Ishikawa (cell line): Measurements from ENCODE around the gene JARID2.

Experiments used
- CEBPB ChIP-seq: IDR thresholded peaks from 2 replicates; pipeline ENCODE4 v1.6.1; 2012
- CREB1 ChIP-seq: IDR thresholded peaks from 2 replicates; pipeline ENCODE4 v1.6.1; 2012; ENCODE audit warnings: low read depth
- EGR1 ChIP-seq: IDR thresholded peaks from 2 replicates; pipeline ENCODE4 v1.6.1; 2012
- EP300 ChIP-seq: IDR thresholded peaks from 2 replicates; pipeline ENCODE4 v1.6.1; 2012; ENCODE audit warnings: borderline replicate concordance
- FOXM1 ChIP-seq: IDR thresholded peaks from 2 replicates; pipeline ENCODE4 v1.6.1; 2012; ENCODE audit warnings: low read depth, borderline replicate concordance
- NFIC ChIP-seq: IDR thresholded peaks from 2 replicates; pipeline ENCODE4 v1.6.1; 2012
- RAD21 ChIP-seq: IDR thresholded peaks from 2 replicates; pipeline ENCODE4 v1.6.1; 2012; ENCODE audit warnings: low read depth
- TAF1 ChIP-seq: IDR thresholded peaks from 2 replicates; pipeline ENCODE4 v1.6.1; 2012; ENCODE audit warnings: low read depth, mild to moderate bottlenecking
- TCF12 ChIP-seq: IDR thresholded peaks from 2 replicates; pipeline ENCODE4 v1.6.1; 2012; ENCODE audit warnings: low read depth
- TEAD4 ChIP-seq: IDR thresholded peaks from 2 replicates; pipeline ENCODE4 v1.6.1; 2012
- YY1 ChIP-seq: IDR thresholded peaks from 2 replicates; pipeline ENCODE4 v1.6.1; 2012; ENCODE audit warnings: low read depth
- ZBTB7A ChIP-seq: IDR thresholded peaks from 2 replicates; pipeline ENCODE4 v1.6.1; 2012; ENCODE audit warnings: low read depth
- TF ChIP-seq, protein P1 (sequence below): IDR thresholded peaks from 2 replicates; pipeline ENCODE4 v1.6.1; 2012; ENCODE audit warnings: low read depth, mild to moderate bottlenecking
- TF ChIP-seq, protein P2 (sequence below): IDR thresholded peaks from 2 replicates; pipeline ENCODE4 v1.6.1; 2012
- TF ChIP-seq, protein P3 (sequence below): IDR thresholded peaks from 2 replicates; pipeline ENCODE4 v1.6.1; 2012

The JARID2 gene

DNA sequence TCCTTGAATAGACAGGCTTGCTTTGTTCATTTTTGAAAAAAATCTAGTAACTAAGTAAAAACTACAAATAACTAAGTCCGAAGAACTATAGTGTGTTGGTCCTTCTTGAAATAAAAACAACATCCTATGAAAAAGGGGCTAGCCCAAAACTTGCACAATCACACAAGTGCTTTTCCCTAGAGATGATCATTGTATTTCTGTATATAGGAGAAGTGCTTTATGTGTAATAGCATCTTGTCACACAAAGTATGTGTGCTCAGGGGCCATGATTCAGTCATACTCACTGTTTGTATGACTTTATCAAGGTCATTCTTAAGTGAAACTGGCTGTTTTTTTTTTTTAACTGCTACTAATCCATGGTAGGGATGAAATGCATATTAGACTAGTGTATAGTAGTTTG is 237.2 kb downstream of the JARID2 start:
- TF ChIP-seq, protein P1, sequence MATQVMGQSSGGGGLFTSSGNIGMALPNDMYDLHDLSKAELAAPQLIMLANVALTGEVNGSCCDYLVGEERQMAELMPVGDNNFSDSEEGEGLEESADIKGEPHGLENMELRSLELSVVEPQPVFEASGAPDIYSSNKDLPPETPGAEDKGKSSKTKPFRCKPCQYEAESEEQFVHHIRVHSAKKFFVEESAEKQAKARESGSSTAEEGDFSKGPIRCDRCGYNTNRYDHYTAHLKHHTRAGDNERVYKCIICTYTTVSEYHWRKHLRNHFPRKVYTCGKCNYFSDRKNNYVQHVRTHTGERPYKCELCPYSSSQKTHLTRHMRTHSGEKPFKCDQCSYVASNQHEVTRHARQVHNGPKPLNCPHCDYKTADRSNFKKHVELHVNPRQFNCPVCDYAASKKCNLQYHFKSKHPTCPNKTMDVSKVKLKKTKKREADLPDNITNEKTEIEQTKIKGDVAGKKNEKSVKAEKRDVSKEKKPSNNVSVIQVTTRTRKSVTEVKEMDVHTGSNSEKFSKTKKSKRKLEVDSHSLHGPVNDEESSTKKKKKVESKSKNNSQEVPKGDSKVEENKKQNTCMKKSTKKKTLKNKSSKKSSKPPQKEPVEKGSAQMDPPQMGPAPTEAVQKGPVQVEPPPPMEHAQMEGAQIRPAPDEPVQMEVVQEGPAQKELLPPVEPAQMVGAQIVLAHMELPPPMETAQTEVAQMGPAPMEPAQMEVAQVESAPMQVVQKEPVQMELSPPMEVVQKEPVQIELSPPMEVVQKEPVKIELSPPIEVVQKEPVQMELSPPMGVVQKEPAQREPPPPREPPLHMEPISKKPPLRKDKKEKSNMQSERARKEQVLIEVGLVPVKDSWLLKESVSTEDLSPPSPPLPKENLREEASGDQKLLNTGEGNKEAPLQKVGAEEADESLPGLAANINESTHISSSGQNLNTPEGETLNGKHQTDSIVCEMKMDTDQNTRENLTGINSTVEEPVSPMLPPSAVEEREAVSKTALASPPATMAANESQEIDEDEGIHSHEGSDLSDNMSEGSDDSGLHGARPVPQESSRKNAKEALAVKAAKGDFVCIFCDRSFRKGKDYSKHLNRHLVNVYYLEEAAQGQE, result no peak
- TF ChIP-seq, protein P2, sequence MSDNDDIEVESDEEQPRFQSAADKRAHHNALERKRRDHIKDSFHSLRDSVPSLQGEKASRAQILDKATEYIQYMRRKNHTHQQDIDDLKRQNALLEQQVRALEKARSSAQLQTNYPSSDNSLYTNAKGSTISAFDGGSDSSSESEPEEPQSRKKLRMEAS, result no peak
- no peak for TF ChIP-seq EP300
- TF ChIP-seq CREB1, result no peak
- TF ChIP-seq TCF12, result no peak
- TF ChIP-seq RAD21, result no peak
- TF ChIP-seq TAF1, result no peak

DNA sequence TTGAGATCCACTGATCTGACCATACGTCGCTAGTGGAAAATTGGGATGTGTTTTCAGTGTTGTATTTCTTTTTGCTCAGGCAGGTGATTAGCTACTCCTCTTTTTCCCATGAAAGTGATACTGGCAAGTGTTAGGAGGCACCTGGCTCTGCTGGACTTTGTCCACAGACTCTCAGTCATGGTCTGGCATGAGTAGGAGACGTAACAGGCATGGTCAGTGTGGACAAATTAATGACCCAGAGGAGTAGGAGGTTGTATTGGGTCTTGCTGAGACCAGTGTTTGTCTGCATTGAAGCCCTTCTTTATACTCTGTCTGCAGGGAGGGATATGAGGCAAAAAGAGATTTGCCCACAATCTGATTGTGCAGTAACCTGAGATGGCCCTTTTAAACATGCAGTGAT is 238.3 kb downstream of the JARID2 start:
- TF ChIP-seq CEBPB, result no peak
- TF ChIP-seq YY1, result no peak
- no peak for TF ChIP-seq EGR1
- no peak for TF ChIP-seq TCF12
- TF ChIP-seq EP300, result no peak
- TF ChIP-seq, protein P1, result no peak
- TF ChIP-seq, protein P3, sequence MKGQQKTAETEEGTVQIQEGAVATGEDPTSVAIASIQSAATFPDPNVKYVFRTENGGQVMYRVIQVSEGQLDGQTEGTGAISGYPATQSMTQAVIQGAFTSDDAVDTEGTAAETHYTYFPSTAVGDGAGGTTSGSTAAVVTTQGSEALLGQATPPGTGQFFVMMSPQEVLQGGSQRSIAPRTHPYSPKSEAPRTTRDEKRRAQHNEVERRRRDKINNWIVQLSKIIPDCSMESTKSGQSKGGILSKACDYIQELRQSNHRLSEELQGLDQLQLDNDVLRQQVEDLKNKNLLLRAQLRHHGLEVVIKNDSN, result no peak
- TF ChIP-seq, protein P2, result no peak
- TF ChIP-seq TAF1, result no peak
- no peak for TF ChIP-seq NFIC
- no peak for TF ChIP-seq CREB1
- TF ChIP-seq RAD21, result no peak
- TF ChIP-seq FOXM1, result no peak
- no peak for TF ChIP-seq TEAD4

DNA sequence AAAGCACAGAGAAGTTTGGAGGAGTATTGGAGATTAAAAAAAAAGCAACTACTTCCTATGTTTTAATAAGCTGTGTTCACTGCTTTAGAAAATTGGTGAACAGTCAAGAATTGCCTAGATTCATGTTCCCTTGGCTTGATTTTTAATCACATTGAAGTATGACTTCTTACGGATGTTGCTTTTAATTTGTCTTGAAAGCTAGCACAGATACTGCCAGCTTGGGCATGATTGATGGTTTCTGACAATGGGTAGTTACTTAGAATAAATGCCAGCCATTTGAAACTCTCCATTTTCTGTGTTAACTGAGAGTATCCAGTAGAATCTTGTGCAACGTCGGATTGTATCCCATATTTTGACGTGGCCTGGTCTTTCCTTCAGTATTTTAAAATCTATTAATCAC is 239.0 kb downstream of the JARID2 start:
- TF ChIP-seq CEBPB, result no peak

DNA sequence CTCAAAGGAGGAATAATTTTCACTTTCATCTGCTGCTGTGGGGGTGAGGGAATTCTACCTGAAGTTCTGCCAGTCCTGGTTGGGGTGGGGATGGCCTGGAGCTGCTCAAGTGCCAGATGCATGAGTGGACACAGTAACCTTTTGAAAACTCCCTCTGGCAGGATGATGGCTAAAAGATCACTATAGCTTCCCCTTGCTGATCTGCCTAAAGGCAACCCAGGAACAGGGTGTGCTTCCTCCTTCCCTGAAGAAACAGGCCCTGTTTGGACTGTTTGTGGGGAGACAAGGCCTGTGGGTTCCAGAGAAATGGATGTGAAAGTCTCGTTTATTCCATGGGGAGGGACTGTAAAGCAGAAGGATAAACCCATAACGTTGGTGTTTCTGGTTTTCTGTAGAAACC is 240.1 kb downstream of the JARID2 start:
- TF ChIP-seq TEAD4 (no peak), CEBPB (no peak), TCF12 (no peak), TAF1 (no peak)
- TF ChIP-seq, protein P2, result no peak

DNA sequence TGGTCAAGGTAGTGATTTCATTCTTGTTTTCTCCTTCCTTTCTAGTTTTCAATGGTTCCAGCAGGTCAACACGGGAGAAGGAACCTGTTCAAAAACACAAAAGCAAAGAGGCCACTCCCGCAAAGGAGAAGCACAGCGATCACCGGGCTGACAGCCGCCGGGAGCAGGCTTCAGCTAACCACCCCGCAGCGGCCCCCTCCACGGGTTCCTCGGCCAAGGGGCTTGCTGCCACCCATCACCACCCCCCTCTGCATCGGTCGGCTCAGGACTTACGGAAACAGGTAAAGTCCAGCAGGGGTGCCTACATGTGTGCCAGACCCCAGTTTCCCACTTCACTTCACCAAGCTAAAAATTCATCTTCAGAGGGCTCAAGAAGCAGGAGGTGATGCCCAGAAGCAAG is 241.4 kb downstream of the JARID2 start:
- no peak for TF ChIP-seq FOXM1
- no peak for TF ChIP-seq TEAD4
- no peak for TF ChIP-seq CEBPB
- TF ChIP-seq EP300, result no peak
- TF ChIP-seq ZBTB7A, result no peak
- no peak for TF ChIP-seq TCF12
- TF ChIP-seq EGR1, result no peak
- no peak for TF ChIP-seq CREB1
- TF ChIP-seq YY1, result no peak
- TF ChIP-seq, protein P1, result no peak
- TF ChIP-seq, protein P2, result no peak
- TF ChIP-seq, protein P3, result no peak
- TF ChIP-seq NFIC, result no peak
